ENCODE data around the gene NEDD4L. TPM values are rescaled to one million over a fixed set of nuclear protein-coding genes. Genes with fewer than 3 reads are reported as not detected.

NEDD4L gene
- total and polyA plus RNA-seq, 7 donors, result 14.8 to 28.0 (median 19.6) TPM

DNA sequence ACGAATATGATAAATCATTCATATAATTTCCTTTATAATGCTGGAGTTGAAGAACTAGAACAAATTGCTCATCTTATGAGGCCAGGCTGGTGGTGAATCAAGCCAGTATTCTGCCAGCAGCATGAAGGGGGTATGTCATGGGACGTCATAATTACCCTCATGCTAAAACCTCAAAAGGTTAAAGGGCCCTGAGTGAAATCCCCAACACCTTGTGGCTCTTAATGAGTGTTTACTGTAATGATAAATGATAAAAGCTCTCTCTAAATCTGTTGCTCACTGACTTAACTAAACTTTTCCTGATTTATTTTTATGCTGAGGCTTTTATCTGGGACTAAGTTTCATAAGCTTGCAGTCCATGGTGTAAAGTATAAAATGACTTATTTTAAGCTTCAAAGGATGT, 18.3 kb upstream of the NEDD4L start:
- ATAC-seq (no peak), DNase-seq (no peak)
- Histone ChIP-seq H3K27ac (no peak overlapping the region), H3K9me3 (no peaks in the 10 kb centered on the region), H3K36me3 (ENCODE audit: insufficient read depth in 1 of 2, low read depth in 1 of 2) (no peaks in the 10 kb centered on the region), H3K27me3 (ENCODE audit: insufficient read depth in 3 of 3, low read length in 2 of 3) (peaks cover 0 to 10% (median 5%) of the 10 kb centered on the region in 3 donors), H3K4me1 (no peaks in the 10 kb centered on the region), H3K4me3 (no peak overlapping the region)
- intact Hi-C loops (cut with DNase I), result no loop called here
- TF ChIP-seq, protein P1, sequence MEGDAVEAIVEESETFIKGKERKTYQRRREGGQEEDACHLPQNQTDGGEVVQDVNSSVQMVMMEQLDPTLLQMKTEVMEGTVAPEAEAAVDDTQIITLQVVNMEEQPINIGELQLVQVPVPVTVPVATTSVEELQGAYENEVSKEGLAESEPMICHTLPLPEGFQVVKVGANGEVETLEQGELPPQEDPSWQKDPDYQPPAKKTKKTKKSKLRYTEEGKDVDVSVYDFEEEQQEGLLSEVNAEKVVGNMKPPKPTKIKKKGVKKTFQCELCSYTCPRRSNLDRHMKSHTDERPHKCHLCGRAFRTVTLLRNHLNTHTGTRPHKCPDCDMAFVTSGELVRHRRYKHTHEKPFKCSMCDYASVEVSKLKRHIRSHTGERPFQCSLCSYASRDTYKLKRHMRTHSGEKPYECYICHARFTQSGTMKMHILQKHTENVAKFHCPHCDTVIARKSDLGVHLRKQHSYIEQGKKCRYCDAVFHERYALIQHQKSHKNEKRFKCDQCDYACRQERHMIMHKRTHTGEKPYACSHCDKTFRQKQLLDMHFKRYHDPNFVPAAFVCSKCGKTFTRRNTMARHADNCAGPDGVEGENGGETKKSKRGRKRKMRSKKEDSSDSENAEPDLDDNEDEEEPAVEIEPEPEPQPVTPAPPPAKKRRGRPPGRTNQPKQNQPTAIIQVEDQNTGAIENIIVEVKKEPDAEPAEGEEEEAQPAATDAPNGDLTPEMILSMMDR (IDR thresholded peaks at IDR 0.05), result no peak
- WGBS, 3 donors, result 74 to 84% (median 80%) methylated on average over 2 of the region's 2 CpGs

DNA sequence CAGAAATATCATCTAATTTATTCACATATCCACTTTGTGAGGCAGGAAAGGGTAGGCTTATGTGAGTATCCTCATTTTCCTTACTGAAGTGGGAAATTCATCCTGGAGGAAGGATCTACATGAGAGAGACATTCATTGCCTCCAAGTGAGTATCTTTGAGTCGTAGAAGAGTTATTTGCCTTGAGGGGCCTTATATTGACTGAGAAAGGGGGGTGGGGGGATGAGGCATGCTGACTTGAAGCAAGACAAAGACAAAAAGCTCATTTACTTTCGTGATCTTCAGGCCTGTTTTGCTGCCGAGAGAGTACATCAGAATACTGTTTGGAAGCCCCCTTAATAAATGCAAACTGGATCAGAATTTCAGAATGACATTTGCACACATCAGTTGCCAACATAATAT, 17.6 kb upstream of the NEDD4L start:
- 82 to 88% (median 86%) methylated on average over 3 of the region's 3 CpGs for WGBS, 3 donors
- ATAC-seq, result no peak
- Histone ChIP-seq H3K36me3 (ENCODE audit: insufficient read depth in 1 of 2, low read depth in 1 of 2) (no peaks in the 10 kb centered on the region), H3K4me1 (no peaks in the 10 kb centered on the region), H3K9me3 (no peaks in the 10 kb centered on the region), H3K27me3 (ENCODE audit: insufficient read depth in 3 of 3, low read length in 2 of 3) (peaks cover 0 to 10% (median 5%) of the 10 kb centered on the region in 3 donors), H3K4me3 (no peak overlapping the region), H3K27ac (no peak overlapping the region)
- intact Hi-C loops (cut with DNase I), result no loop called here
- TF ChIP-seq, protein P1 (IDR thresholded peaks at IDR 0.05), result no peak
- DNase-seq, result no peak

DNA sequence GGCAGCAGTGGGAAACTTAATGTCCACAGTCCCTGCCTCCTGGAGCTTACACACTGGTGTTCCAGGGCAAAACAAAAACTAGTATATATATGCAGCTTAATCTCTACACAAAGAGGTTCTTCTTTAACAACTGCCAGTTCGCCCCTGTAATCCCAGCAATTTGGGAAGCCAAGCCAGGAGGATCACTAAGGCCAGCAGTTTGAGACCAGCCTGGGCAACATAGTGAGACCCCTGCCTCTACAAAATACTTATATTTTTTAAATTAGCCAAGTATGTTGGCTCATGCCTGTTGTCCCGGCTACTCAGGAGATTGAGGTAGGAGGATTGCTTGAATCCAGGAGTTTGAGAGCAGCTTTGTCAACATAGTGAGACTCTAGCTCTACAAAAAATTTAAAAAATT, 17.2 kb upstream of the NEDD4L start:
- ATAC-seq, result no peak
- no peak for DNase-seq
- TF ChIP-seq, protein P1 (IDR thresholded peaks at IDR 0.05), result no peak
- H3K36me3 ChIP-seq (ENCODE audit: insufficient read depth in 1 of 2, low read depth in 1 of 2), result no peaks in the 10 kb centered on the region
- H3K27me3 ChIP-seq (ENCODE audit: insufficient read depth in 3 of 3, low read length in 2 of 3), result peaks cover 0 to 10% (median 5%) of the 10 kb centered on the region in 3 donors
- no peak overlapping the region for H3K27ac ChIP-seq
- intact Hi-C loops (cut with DNase I), result no loop called here
- H3K4me3 ChIP-seq, result no peak overlapping the region
- H3K9me3 ChIP-seq, result no peaks in the 10 kb centered on the region
- WGBS, 3 donors, result 48 to 50% (median 49%) methylated on average over 2 of the region's 2 CpGs
- H3K4me1 ChIP-seq, result no peaks in the 10 kb centered on the region

DNA sequence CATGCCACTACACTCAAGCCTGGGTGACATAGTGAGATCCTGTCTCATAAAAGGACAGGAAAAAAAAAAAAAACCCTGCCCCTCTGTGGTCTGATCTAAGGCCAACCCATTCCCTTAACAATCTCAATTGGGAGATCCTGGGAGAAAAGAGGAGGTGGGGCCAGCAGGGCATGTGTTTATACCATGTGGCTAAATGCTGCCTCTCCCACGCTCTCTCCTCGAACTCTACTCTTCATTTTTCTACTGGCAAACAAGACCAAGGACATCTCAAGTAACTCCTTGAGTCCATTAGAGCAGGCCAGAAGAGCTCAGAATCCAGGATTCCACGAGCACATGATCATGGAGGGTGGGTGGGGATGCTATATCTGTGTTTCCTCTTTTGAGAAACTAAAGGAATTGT, 16.7 kb upstream of the NEDD4L start:
- Histone ChIP-seq H3K9me3 (no peaks in the 10 kb centered on the region), H3K4me1 (no peaks in the 10 kb centered on the region), H3K4me3 (no peak overlapping the region), H3K27ac (no peak overlapping the region), H3K27me3 (ENCODE audit: insufficient read depth in 3 of 3, low read length in 2 of 3) (peaks cover 0 to 10% (median 5%) of the 10 kb centered on the region in 3 donors), H3K36me3 (ENCODE audit: insufficient read depth in 1 of 2, low read depth in 1 of 2) (no peaks in the 10 kb centered on the region)
- no peak for ATAC-seq
- TF ChIP-seq, protein P1 (IDR thresholded peaks at IDR 0.05), result no peak
- DNase-seq, result no peak
- WGBS, 3 donors, result 86 to 92% (median 89%) methylated on average over 3 of the region's 3 CpGs
- intact Hi-C loops (cut with DNase I), result no loop called here

DNA sequence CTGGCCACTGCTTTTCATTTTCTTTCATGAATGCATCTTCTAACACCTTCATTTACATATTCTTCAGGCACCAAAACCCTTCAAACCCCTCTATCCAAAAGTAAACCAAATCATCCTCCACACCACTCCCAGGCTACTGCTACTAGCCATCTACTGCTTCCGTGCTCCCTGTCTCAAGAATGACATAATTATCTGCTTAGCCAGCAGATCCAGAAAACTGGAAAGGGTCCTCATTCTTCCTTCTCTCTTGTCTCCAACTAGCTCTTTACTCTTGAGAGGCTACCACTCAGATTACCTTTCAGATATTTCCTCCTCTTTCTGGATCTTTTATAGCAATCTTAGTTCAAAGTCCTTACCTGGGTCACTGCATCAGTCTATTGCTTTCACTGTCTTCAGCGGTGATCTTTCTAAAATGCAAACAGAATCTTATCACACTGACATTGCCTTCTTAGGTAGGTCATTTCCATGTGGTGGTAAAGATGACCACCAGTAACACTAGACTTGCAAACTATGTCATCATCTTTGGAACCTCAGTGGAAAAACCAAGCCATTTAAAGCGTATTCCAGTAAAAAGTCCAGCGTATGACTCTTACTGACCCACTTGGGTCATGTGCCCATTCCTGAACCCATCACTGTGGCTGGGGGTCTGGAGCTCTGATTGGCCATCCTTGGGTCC, 15.8 kb upstream of the NEDD4L start:
- TF ChIP-seq, protein P1 (IDR thresholded peaks at IDR 0.05), result no peak
- no peaks in the 10 kb centered on the region for H3K4me1 ChIP-seq
- H3K27me3 ChIP-seq (ENCODE audit: insufficient read depth in 3 of 3, low read length in 2 of 3), result peaks cover 0 to 11% (median 5%) of the 10 kb centered on the region in 3 donors
- H3K36me3 ChIP-seq (ENCODE audit: insufficient read depth in 1 of 2, low read depth in 1 of 2), result no peaks in the 10 kb centered on the region
- WGBS, 3 donors, result 85 to 95% (median 94%) methylated on average over 4 of the region's 4 CpGs
- ATAC-seq, result no peak
- H3K4me3 ChIP-seq, result no peak overlapping the region
- DNase-seq, result no peak
- intact Hi-C loops (cut with DNase I), result no loop called here
- no peaks in the 10 kb centered on the region for H3K9me3 ChIP-seq
- H3K27ac ChIP-seq, result no peak overlapping the region

Measured in psoas muscle (tissue), 8 donors.